ENCODE measurements around the gene CEACAM7. TPM values are rescaled to one million over a fixed set of nuclear protein-coding genes. Genes with fewer than 3 reads are reported as not detected.

CEACAM7 gene
- total RNA-seq, 4 donors from 2014 or later = not detected

DNA sequence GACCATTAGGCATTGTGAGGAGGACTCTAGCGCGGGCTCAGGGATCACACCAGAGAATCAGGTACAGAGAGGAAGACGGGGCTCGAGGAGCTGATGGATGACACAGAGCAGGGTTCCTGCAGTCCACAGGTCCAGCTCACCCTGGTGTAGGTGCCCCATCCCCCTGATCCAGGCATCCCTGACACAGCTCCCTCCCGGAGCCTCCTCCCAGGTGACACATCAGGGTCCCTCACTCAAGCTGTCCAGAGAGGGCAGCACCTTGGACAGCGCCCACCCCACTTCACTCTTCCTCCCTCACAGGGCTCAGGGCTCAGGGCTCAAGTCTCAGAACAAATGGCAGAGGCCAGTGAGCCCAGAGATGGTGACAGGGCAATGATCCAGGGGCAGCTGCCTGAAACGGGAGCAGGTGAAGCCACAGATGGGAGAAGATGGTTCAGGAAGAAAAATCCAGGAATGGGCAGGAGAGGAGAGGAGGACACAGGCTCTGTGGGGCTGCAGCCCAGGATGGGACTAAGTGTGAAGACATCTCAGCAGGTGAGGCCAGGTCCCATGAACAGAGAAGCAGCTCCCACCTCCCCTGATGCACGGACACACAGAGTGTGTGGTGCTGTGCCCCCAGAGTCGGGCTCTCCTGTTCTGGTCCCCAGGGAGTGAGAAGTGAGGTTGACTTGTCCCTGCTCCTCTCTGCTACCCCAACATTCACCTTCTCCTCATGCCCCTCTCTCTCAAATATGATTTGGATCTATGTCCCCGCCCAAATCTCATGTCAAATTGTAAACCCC is 17.5 kb upstream of the CEACAM7 start:
- 39 to 54% methylated on average over 9 to 10 of the region's 10 CpGs for WGBS, 2 donors
- intact Hi-C loops (cut with DNase I) = no loop called here
- H3K27me3 ChIP-seq = no peaks in the 10 kb centered on the region

DNA sequence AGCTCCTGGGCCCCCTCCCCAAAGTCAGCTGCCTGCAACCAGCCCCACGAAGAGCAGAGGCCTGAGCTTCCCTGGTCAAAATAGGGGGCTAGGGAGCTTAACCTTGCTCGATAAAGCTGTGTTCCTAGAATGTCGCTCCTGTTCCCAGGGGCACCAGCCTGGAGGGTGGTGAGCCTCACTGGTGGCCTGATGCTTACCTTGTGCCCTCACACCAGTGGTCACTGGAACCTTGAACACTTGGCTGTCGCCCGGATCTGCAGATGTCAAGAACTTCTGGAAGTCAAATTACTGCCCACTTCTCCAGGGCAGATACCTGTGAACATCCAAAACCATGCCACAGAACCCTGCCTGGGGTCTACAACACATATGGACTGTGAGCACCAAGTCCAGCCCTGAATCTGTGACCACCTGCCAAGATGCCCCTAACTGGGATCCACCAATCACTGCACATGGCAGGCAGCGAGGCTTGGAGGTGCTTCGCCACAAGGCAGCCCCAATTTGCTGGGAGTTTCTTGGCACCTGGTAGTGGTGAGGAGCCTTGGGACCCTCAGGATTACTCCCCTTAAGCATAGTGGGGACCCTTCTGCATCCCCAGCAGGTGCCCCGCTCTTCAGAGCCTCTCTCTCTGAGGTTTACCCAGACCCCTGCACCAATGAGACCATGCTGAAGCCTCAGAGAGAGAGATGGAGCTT is 15.7 kb upstream of the CEACAM7 start:
- intact Hi-C loops (cut with DNase I) = no loop called here
- Histone ChIP-seq H3K4me1 (no peaks in the 10 kb centered on the region), H3K27me3 (no peaks in the 10 kb centered on the region), H3K4me3 (replicated peaks in 1 of 3) (no peak overlapping the region), H3K9me3 (no peaks in the 10 kb centered on the region), H3K27ac (no peak overlapping the region), H3K36me3 (no peaks in the 10 kb centered on the region)
- TF ChIP-seq, protein P1, sequence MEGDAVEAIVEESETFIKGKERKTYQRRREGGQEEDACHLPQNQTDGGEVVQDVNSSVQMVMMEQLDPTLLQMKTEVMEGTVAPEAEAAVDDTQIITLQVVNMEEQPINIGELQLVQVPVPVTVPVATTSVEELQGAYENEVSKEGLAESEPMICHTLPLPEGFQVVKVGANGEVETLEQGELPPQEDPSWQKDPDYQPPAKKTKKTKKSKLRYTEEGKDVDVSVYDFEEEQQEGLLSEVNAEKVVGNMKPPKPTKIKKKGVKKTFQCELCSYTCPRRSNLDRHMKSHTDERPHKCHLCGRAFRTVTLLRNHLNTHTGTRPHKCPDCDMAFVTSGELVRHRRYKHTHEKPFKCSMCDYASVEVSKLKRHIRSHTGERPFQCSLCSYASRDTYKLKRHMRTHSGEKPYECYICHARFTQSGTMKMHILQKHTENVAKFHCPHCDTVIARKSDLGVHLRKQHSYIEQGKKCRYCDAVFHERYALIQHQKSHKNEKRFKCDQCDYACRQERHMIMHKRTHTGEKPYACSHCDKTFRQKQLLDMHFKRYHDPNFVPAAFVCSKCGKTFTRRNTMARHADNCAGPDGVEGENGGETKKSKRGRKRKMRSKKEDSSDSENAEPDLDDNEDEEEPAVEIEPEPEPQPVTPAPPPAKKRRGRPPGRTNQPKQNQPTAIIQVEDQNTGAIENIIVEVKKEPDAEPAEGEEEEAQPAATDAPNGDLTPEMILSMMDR (IDR thresholded peaks at IDR 0.05) = no peak
- TF ChIP-seq POLR2A (IDR thresholded peaks at IDR 0.05) = no peak
- DNase-seq = no peak
- 55 to 70% methylated on average over 7 to 8 of the region's 8 CpGs for WGBS, 2 donors

More for the DNA sequence above, 17.5 kb upstream of the CEACAM7 start:
- no peaks in the 10 kb centered on the region for H3K4me1 ChIP-seq
- H3K27ac ChIP-seq = no peak overlapping the region
- no peaks in the 10 kb centered on the region for H3K9me3 ChIP-seq
- H3K4me3 ChIP-seq (replicated peaks in 1 of 3) = no peak overlapping the region
- TF ChIP-seq, protein P1 (IDR thresholded peaks at IDR 0.05) = no peak
- TF ChIP-seq POLR2A (IDR thresholded peaks at IDR 0.05) = no peak
- no peaks in the 10 kb centered on the region for H3K36me3 ChIP-seq
- peak; percentile 7 to 17 for DNase-seq

DNA sequence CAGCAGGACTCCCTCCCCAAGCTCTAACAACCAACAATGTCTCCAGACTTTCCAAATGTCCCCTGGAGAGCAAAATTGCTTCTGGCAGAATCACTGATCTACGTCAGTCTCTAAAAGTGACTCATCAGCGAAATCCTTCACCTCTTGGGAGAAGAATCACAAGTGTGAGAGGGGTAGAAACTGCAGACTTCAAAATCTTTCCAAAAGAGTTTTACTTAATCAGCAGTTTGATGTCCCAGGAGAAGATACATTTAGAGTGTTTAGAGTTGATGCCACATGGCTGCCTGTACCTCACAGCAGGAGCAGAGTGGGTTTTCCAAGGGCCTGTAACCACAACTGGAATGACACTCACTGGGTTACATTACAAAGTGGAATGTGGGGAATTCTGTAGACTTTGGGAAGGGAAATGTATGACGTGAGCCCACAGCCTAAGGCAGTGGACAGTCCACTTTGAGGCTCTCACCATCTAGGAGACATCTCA is 14.1 kb upstream of the CEACAM7 start:
- H3K4me1 ChIP-seq = no peaks in the 10 kb centered on the region
- H3K36me3 ChIP-seq = no peaks in the 10 kb centered on the region
- H3K27ac ChIP-seq = no peak overlapping the region
- H3K27me3 ChIP-seq = no peaks in the 10 kb centered on the region
- TF ChIP-seq, protein P1 (IDR thresholded peaks at IDR 0.05) = no peak
- no peak for TF ChIP-seq POLR2A (IDR thresholded peaks at IDR 0.05)
- DNase-seq = no peak
- no peaks in the 10 kb centered on the region for H3K9me3 ChIP-seq
- H3K4me3 ChIP-seq (replicated peaks in 1 of 3) = no peak overlapping the region
- 40 to 47% methylated on average over 3 of the region's 3 CpGs for WGBS, 2 donors
- intact Hi-C loops (cut with DNase I) = no loop called here

DNA sequence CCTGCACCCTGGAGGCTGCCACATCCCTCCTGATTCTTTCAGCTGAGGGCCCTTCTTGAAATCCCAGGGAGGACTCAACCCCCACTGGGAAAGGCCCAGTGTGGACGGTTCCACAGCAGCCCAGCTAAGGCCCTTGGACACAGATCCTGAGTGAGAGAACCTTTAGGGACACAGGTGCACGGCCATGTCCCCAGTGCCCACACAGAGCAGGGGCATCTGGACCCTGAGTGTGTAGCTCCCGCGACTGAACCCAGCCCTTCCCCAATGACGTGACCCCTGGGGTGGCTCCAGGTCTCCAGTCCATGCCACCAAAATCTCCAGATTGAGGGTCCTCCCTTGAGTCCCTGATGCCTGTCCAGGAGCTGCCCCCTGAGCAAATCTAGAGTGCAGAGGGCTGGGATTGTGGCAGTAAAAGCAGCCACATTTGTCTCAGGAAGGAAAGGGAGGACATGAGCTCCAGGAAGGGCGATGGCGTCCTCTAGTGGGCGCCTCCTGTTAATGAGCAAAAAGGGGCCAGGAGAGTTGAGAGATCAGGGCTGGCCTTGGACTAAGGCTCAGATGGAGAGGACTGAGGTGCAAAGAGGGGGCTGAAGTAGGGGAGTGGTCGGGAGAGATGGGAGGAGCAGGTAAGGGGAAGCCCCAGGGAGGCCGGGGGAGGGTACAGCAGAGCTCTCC is 13.5 kb upstream of the CEACAM7 start:
- Histone ChIP-seq H3K9me3 (no peaks in the 10 kb centered on the region), H3K4me1 (no peaks in the 10 kb centered on the region), H3K36me3 (no peaks in the 10 kb centered on the region), H3K4me3 (replicated peaks in 1 of 3) (no peak overlapping the region), H3K27ac (no peak overlapping the region), H3K27me3 (no peaks in the 10 kb centered on the region)
- intact Hi-C loops (cut with DNase I) = no loop called here
- WGBS, 2 donors = 23 to 37% methylated on average over 7 to 8 of the region's 10 CpGs
- TF ChIP-seq POLR2A (IDR thresholded peaks at IDR 0.05) = no peak
- no peak for DNase-seq

DNA sequence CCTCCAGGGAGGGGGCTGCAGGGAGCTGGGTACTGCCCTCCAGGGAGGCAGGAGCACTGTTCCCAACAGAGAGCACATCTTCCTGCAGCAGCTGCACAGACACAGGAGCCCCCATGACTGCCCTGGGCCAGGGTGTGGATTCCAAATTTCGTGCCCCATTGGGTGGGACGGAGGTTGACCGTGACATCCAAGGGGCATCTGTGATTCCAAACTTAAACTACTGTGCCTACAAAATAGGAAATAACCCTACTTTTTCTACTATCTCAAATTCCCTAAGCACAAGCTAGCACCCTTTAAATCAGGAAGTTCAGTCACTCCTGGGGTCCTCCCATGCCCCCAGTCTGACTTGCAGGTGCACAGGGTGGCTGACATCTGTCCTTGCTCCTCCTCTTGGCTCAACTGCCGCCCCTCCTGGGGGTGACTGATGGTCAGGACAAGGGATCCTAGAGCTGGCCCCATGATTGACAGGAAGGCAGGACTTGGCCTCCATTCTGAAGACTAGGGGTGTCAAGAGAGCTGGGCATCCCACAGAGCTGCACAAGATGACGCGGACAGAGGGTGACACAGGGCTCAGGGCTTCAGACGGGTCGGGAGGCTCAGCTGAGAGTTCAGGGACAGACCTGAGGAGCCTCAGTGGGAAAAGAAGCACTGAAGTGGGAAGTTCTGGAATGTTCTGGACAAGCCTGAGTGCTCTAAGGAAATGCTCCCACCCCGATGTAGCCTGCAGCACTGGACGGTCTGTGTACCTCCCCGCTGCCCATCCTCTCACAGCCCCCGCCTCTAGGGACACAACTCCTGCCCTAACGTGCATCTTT is 12.5 kb upstream of the CEACAM7 start:
- no peaks in the 10 kb centered on the region for H3K36me3 ChIP-seq
- no peak for TF ChIP-seq POLR2A (IDR thresholded peaks at IDR 0.05)
- TF ChIP-seq, protein P1 (IDR thresholded peaks at IDR 0.05) = no peak
- H3K27me3 ChIP-seq = no peaks in the 10 kb centered on the region
- DNase-seq = no peak
- no peak overlapping the region for H3K27ac ChIP-seq
- no peaks in the 10 kb centered on the region for H3K4me1 ChIP-seq
- no peak overlapping the region for H3K4me3 ChIP-seq (replicated peaks in 1 of 3)
- 63 to 65% methylated on average over 9 to 13 of the region's 13 CpGs for WGBS, 2 donors
- intact Hi-C loops (cut with DNase I) = no loop called here
- no peaks in the 10 kb centered on the region for H3K9me3 ChIP-seq

Measured in thyroid gland (tissue), 4 donors.